H1 (cell line): ENCODE measurements around the gene KCNH4. TPM values are rescaled to one million over a fixed set of nuclear protein-coding genes. Genes with fewer than 3 reads are reported as not detected.

Experiments used
- ATF2 ChIP-seq: IDR thresholded peaks from 2 replicates; pipeline ENCODE4 v1.6.1; 2012; ENCODE audit warnings: low read length, inconsistent platforms
- CHD1 ChIP-seq: IDR thresholded peaks from 2 replicates; pipeline ENCODE4 v1.6.1; 2012; ENCODE audit warnings: low read depth, low read length, improper control_type of control experiment
- CREB1 ChIP-seq: IDR thresholded peaks from 2 replicates; pipeline ENCODE4 v1.6.1; 2012; ENCODE audit warnings: inconsistent platforms
- JUN ChIP-seq: IDR thresholded peaks from 2 replicates; pipeline ENCODE4 v1.6.1; 2011; ENCODE audit warnings: low read depth, mild to moderate bottlenecking, improper control_type of control experiment, low read length
- MAX ChIP-seq: IDR thresholded peaks from 2 replicates; pipeline ENCODE4 v1.6.1; 2012; ENCODE audit warnings: inconsistent platforms
- polyA plus RNA-seq, 7 experiments: library from polyadenylated mRNA; depleted of rRNA in 3 of 7; stranded (reverse) in 5 of 7; unstranded in 2 of 7; fragments of >200 nt in 5 of 7; fragments of 200-250 nt in 2 of 7; gene quantifications; 1 replicate in 5 of 7; 2 replicates in 1 of 7; 4 replicates in 1 of 7; pipeline versions ENCODE4 v1.2.1 to v1.2.3, GENCODE V29; 2011 to 2013; ENCODE audit warnings: missing spikeins in 2 of 7, mixed read lengths in 2 of 7
- total RNA-seq: library from RNA; stranded (reverse); fragmentation: NEBNext Ultra II Directional; extraction: Animal tissue kit (Norgen Biotek cat#: 25700); gene quantifications from 2 replicates; pipeline ENCODE4 v1.2.1, GENCODE V29; 2021

The KCNH4 gene
- total and polyA plus RNA-seq, 2 of the 8 experiments (the other 6 are each of a cell fraction or from before 2014, with no cell fraction given) = 0.44 to 0.47 TPM

GRCh38 chr17:42184713-42185620 lies 4.0 kb upstream of the KCNH4 start, which contains the start of gene HCRT (continued):
- no peak for TF ChIP-seq CREB1
- no peak for TF ChIP-seq CHD1
- TF ChIP-seq MAX = no peak
- no peak for TF ChIP-seq ATF2
- TF ChIP-seq JUN = no peak
